K562 (cell line): ENCODE measurements around the gene SPATC1L. TPM values are rescaled to one million over a fixed set of nuclear protein-coding genes. Genes with fewer than 3 reads are reported as not detected.
A peak's percentile ranks its signal among the peaks of the same experiment; 100 is the strongest.

Experiments
- ATAC-seq: fragments of 200-7000 bp; cut with Tn5 transposase; 3 replicates; pipeline ENCODE4 v1.9.1; 2020; ENCODE audit warnings: moderate library complexity
- BruUV-seq: library from RNA; stranded (reverse); fragments of 400-500 nt; replicated peaks from 2 replicates; lab custom pipeline; 2021; lab: Mats Ljungman, UMichigan
- CTCF ChIA-PET: fragments of 300-600 bp; formaldehyde crosslinking; extraction: SDS; loops from one replicate; lab custom pipeline; 2021; ENCODE audit warnings: low intra/inter-chr PET ratio; lab: Yijun Ruan, JAX
- POLR2A ChIA-PET: fragments of 300-600, 350-650 bp; sonication (Branson Sonifier 250); formaldehyde crosslinking; extraction: SDS; loops from one replicate; lab custom pipeline; 2021; ENCODE audit warnings: antibody characterized with exemption, inconsistent platforms; lab: Yijun Ruan, JAX
- DNase-seq, 4 experiments: peaks; one replicate each; pipeline versions ENCODE4 v3.0.0 to v3.0.0-alpha.2; 2011 to 2018; ENCODE audit warnings: low spot score in 3 of 4, mixed read lengths in 3 of 4; ENCODE audit errors: extremely low read depth in 1 of 4
- FAIRE-seq: peaks from 2 replicates; lab custom pipeline; 2011; peaks lifted over from hg19 to GRCh38; lab: Jason Lieb, UNC
- H2AFZ ChIP-seq: 2 replicates; pipeline ENCODE4 v1.6.0; 2011; ENCODE audit warnings: low read depth, low read length, control low read depth, inconsistent platforms
- H3K27ac ChIP-seq: fragments of 200-600 bp; 3 replicates; pipeline ENCODE4 v1.8.0; 2011; ENCODE audit warnings: low read depth, mild to moderate bottlenecking, control low read depth, inconsistent platforms, low read length, moderate library complexity, mixed read lengths; ENCODE audit errors: extremely low read depth
- H3K27me3 ChIP-seq, 2 experiments: fragments of 300-600 bp in 1 of 2; 2 replicates in 1 of 2; 3 replicates in 1 of 2; pipeline versions ENCODE4 v1.6.0 to v1.8.0; 2011; ENCODE audit warnings: inconsistent platforms in 2 of 2, low read length in 2 of 2, mild to moderate bottlenecking in 1 of 2, mixed read lengths in 1 of 2, moderate library complexity in 1 of 2; ENCODE audit not compliant: control insufficient read depth in 2 of 2, insufficient read depth in 2 of 2
- H3K36me3 ChIP-seq: fragments of 300-600 bp; 3 replicates; pipeline ENCODE4 v1.8.0; 2011; ENCODE audit warnings: mild to moderate bottlenecking, low read length, inconsistent platforms; ENCODE audit not compliant: control insufficient read depth, insufficient read depth
- H3K4me1 ChIP-seq, 2 experiments: fragments of 200-600 bp in 1 of 2; replicated peaks in 1 of 2; 2 replicates in 1 of 2; 3 replicates in 1 of 2; pipeline versions ENCODE4 v1.5.1 to v1.8.0; 2011; ENCODE audit warnings: inconsistent platforms in 2 of 2, low read length in 2 of 2, mild to moderate bottlenecking in 1 of 2, mixed read lengths in 1 of 2, moderate library complexity in 1 of 2; ENCODE audit not compliant: control insufficient read depth in 2 of 2, insufficient read depth in 2 of 2
- H3K4me2 ChIP-seq: 2 replicates; pipeline ENCODE4 v1.6.1; 2011; ENCODE audit warnings: low read length, control low read depth, inconsistent platforms, mixed read lengths; ENCODE audit not compliant: insufficient read depth
- H3K4me3 ChIP-seq: fragments of 200-600 bp; sonication (generic), shearing (Covaris generic); 2 replicates; pipeline ENCODE4 v1.5.1; 2016; ENCODE audit warnings: control low read depth, inconsistent platforms
- H3K79me2 ChIP-seq: fragments of 200-600 bp; 3 replicates; pipeline ENCODE4 v1.8.0; 2011; ENCODE audit warnings: low read length, inconsistent platforms; ENCODE audit not compliant: control insufficient read depth, insufficient read depth
- H3K9ac ChIP-seq, 2 experiments: 2 replicates each; pipeline versions ENCODE4 v1.6.0 to v1.6.1; 2011; ENCODE audit warnings: low read depth in 2 of 2, low read length in 2 of 2, control low read depth in 1 of 2, inconsistent platforms in 1 of 2, mild to moderate bottlenecking in 1 of 2, mixed read lengths in 1 of 2; ENCODE audit not compliant: insufficient read depth in 1 of 2
- H3K9me1 ChIP-seq: one replicate; pipeline ENCODE4 v1.6.0; 2011; ENCODE audit warnings: inconsistent platforms, mild to moderate bottlenecking, low read length, moderate library complexity; ENCODE audit not compliant: control insufficient read depth, insufficient read depth
- H3K9me3 ChIP-seq: replicated peaks from 2 replicates; pipeline ENCODE4 v1.5.1; 2011; ENCODE audit warnings: low read depth, low read length, inconsistent platforms; ENCODE audit not compliant: control insufficient read depth, insufficient read depth
- H4K20me1 ChIP-seq: replicated peaks from 2 replicates; pipeline ENCODE4 v1.6.1; 2011; ENCODE audit warnings: low read length, inconsistent platforms, mixed read lengths; ENCODE audit not compliant: control insufficient read depth, insufficient read depth
- CREBBP ChIP-seq: IDR thresholded peaks from one replicate; pipeline ENCODE4 v1.6.1; 2012; ENCODE audit warnings: low read depth, mild to moderate bottlenecking, control low read depth, inconsistent platforms, low read length
- EGR1 ChIP-seq: fragments of 450-650 bp; conservative IDR thresholded peaks from 2 replicates; pipeline ENCODE4 v1.6.1; 2017; ENCODE audit warnings: mild to moderate bottlenecking
- HMGN3 ChIP-seq: IDR thresholded peaks from 2 replicates; pipeline ENCODE4 v1.6.1; 2011; ENCODE audit warnings: borderline replicate concordance, low read depth, mild to moderate bottlenecking, mixed read lengths, low read length; ENCODE audit not compliant: insufficient read length; ENCODE audit errors: extremely low read depth
- HNRNPL ChIP-seq: fragments of 200-400 bp; formaldehyde crosslinking; IDR thresholded peaks from 2 replicates; pipeline ENCODE4 v1.6.1; 2017; ENCODE audit warnings: low read depth, mild to moderate bottlenecking, low read length
- MAZ ChIP-seq, 2 experiments: fragments of 450-650 bp in 1 of 2; sonication (generic) in 1 of 2; formaldehyde crosslinking; IDR thresholded peaks in 1 of 2; conservative IDR thresholded peaks in 1 of 2; 2 replicates each; pipeline versions ENCODE4 v1.4.0 to v1.5.0; 2020; ENCODE audit warnings: mild to moderate bottlenecking in 1 of 2, missing genetic modification reagents in 1 of 2
- NR2C1 ChIP-seq, 2 experiments: fragments of 450-650 bp; IDR thresholded peaks; 2 replicates each; pipeline ENCODE4 v1.6.1; 2017; ENCODE audit warnings: mild to moderate bottlenecking in 2 of 2, antibody characterized with exemption in 1 of 2, inconsistent platforms in 1 of 2, missing compliant biosample characterization in 1 of 2, missing genetic modification characterization in 1 of 2
- ZBTB43 ChIP-seq: sonication (generic); formaldehyde crosslinking; IDR thresholded peaks from 2 replicates; pipeline ENCODE4 v1.8.0; 2023; ENCODE audit warnings: mild to moderate bottlenecking, missing genetic modification reagents
- ZBTB9 ChIP-seq: fragments of 450-650 bp; formaldehyde crosslinking; IDR thresholded peaks from 2 replicates; pipeline ENCODE4 v1.4.0; 2020; ENCODE audit warnings: mild to moderate bottlenecking, moderate library complexity
- WGBS: fragments of 100-300 bp; shearing (Covaris generic); methylation state at CpG from one replicate; pipeline ENCODE4 v1.1.6; 2016; ENCODE audit warnings: low coverage, mixed read lengths; ENCODE audit not compliant: insufficient coverage; ENCODE audit errors: missing lambda C conversion rate; 5-methylcytosine and 5-hydroxymethylcytosine counted together
- in situ Hi-C: fragments of 300-500 bp; cut with MboI; formaldehyde crosslinking; loops from 4 replicates; pipeline ENCODE4 v1.15.0; 2018; ENCODE audit warnings: inconsistent platforms, mixed read lengths
- intact Hi-C: fragments of 100-400 bp; cut with micrococcal nuclease; formaldehyde crosslinking; loops from 2 replicates; pipeline ENCODE4 v1.14.2; 2022
- polyA plus RNA-seq, 8 experiments: library from polyadenylated mRNA; depleted of rRNA in 4 of 8; stranded (reverse) in 5 of 8; unstranded in 3 of 8; fragments of >200 nt; fragmentation: Nextera tagmentation in 2 of 8; fragmentation: Illumina TruSeq in 1 of 8; extraction: Ambion mirVana in 2 of 8; extraction: Trizol in 1 of 8; gene quantifications; 2 replicates each; pipeline versions ENCODE4 v1.2.1 to v1.2.3, GENCODE V29; 2011 to 2014; ENCODE audit warnings: inconsistent platforms in 1 of 8, missing spikeins in 1 of 8
- total RNA-seq, 7 experiments: library from RNA; depleted of rRNA in 6 of 7; stranded (reverse); fragments of >200 nt in 6 of 7; fragmentation: Illumina TruSeq in 2 of 7; extraction: Trizol in 2 of 7; gene quantifications; 2 replicates each; pipeline versions ENCODE4 v1.2.1 to v1.2.3, GENCODE V29; 2011 to 2021; ENCODE audit warnings: low replicate concordance in 1 of 7
- TF ChIP-seq, protein P1 (sequence below), 2 experiments: IDR thresholded peaks; 2 replicates each; pipeline ENCODE4 v1.6.1; 2011; ENCODE audit warnings: borderline replicate concordance in 1 of 2, control low read depth in 1 of 2, low read depth in 1 of 2, low read length in 1 of 2, mild to moderate bottlenecking in 1 of 2, mixed read lengths in 1 of 2, moderate library complexity in 1 of 2; ENCODE audit not compliant: insufficient read depth in 1 of 2, insufficient read length in 1 of 2, poor library complexity in 1 of 2, severe bottlenecking in 1 of 2; ENCODE audit errors: extremely low read depth in 1 of 2
- TF ChIP-seq, protein P2 (sequence below): fragments of 250-450 bp; sonication (Bioruptor Pico); IDR thresholded peaks from 2 replicates; pipeline ENCODE4 v1.8.0; 2022; ENCODE audit warnings: moderate library complexity, mild to moderate bottlenecking, inconsistent platforms

Gene SPATC1L
- total and polyA plus RNA-seq, 9 of the 15 experiments (the other 6 are each of a cell fraction or from before 2014, with no cell fraction given) = 0.14 to 121 (median 34.0) TPM; not detected in 1

DNA sequence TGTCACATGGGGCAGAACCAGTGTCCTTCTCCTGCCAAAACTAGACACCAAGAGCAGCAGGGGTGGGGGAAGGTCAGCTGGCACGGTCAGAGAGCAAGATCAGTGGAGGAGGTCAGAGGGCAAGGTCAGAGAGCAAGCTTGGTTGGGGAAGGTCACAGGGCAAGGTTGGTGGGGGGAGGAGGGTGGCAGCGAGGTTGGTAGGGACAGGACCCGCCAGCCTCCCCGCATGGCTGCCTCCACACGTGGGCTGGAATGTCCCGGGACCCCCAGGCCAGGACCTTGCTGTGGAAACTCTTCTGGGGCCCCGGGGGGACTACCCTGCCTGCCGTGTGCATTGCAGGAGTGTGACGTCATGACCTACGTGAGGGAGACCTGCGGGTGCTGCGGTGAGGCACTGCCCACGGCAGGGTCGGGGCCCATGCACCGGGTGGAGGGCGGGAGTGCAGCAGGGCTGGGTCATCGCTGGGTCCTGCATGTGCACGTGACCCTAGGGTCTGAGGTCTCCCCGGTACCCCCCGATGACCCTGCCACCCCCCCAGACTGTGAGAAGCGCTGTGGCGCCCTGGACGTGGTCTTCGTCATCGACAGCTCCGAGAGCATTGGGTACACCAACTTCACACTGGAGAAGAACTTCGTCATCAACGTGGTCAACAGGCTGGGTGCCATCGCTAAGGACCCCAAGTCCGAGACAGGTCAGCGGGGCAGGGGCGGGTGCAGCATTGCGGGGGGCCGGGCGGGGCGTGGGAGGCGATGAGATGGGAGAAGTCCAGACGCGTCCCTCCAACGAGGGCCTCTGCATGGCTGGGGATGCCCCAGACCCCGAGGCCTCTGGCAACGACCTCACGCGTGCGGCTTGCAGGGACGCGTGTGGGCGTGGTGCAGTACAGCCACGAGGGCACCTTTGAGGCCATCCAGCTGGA lies 59.1 kb downstream of the SPATC1L start (continued):
- TF ChIP-seq NR2C1 (IDR thresholded peaks at IDR 0.05) (peak; percentile 69), NR2C1 (tag; IDR thresholded peaks at IDR 0.05) (peak; percentile 75), HMGN3 (peak; percentile 3)
- TF ChIP-seq, all 486 proteins: peak for 11

DNA sequence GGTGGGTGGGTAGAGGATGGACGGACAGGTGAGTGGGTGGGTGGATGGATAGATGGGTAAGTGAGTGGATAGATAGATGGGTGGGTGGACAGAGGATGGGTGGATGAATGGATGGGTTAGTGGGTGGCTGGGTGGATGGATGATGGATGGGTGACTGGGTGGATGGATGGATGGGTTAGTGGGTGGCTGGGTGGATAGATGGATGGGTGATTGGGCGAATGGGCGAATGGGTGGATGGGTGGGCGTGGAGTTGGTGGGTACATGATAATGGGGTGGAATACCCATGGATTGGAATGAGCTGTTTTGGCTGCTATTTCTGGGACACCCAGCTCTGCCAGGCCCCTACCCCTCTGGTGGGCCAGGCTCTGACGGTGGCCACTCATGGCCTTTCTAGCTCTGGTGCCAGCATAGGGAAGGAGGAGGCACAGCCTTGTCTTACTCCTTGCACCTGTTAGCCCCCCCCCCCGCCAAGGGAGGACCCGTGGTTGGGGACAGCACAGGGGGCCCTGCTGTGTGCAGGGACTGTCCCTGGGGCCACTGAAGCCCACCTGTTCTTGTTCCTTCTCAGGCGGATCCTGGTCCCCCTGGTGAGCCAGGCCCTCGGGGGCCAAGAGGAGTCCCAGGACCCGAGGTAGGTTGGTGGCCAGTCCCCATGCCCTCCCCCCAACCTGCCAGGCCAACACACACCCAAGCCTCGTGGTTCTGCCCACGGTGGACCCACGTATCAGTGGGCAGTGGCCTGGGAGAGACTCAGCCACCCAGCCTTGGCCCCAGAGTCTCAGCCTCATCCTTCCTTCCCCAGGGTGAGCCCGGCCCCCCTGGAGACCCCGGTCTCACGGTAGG lies 60.0 kb downstream of the SPATC1L start:
- in situ Hi-C loops (no loop called here), intact Hi-C loops (no loop called here)
- no peaks in the 10 kb centered on the region for H3K36me3 ChIP-seq
- H3K27ac ChIP-seq = no peak overlapping the region
- H3K4me2 ChIP-seq = no peak overlapping the region
- H3K4me1 ChIP-seq = peaks cover 0 to 78% of the 10 kb centered on the region in 2 experiments; a peak in 2 of 5 replicates
- H3K27me3 ChIP-seq = peaks cover 31 to 67% of the 10 kb centered on the region in 2 experiments; a peak in 4 of 5 replicates
- peaks cover 7% of the 10 kb centered on the region; the same call in 1 of the 2 replicates for H4K20me1 ChIP-seq
- POLR2A ChIA-PET = no interaction called here
- BruUV-seq = no TSS peak
- DNase-seq = no peak
- no peak overlapping the region for H3K9ac ChIP-seq
- no peak overlapping the region for H3K4me3 ChIP-seq
- H3K9me3 ChIP-seq = no peaks in the 10 kb centered on the region
- FAIRE-seq = no peak
- H3K79me2 ChIP-seq = no peaks in the 10 kb centered on the region
- CTCF ChIA-PET = no interaction called here
- no peak overlapping the region for H2AFZ ChIP-seq
- no peak for ATAC-seq
- TF ChIP-seq ZBTB43 (CRISPR knock-in tag) = no peak
- no peak for TF ChIP-seq ZBTB9 (CRISPR knock-in tag)
- peak; percentile 26 for TF ChIP-seq CREBBP
- peak; percentile 5 for TF ChIP-seq HMGN3
- peak; percentile 18; the same call in 1 of the 2 replicates for TF ChIP-seq EGR1
- no peak for TF ChIP-seq HNRNPL
- TF ChIP-seq, protein P1, sequence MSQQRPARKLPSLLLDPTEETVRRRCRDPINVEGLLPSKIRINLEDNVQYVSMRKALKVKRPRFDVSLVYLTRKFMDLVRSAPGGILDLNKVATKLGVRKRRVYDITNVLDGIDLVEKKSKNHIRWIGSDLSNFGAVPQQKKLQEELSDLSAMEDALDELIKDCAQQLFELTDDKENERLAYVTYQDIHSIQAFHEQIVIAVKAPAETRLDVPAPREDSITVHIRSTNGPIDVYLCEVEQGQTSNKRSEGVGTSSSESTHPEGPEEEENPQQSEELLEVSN (IDR thresholded peaks at IDR 0.05; ENCODE audit: borderline replicate concordance in 1 of 2, extremely low read depth in 1 of 2, insufficient read depth in 1 of 2, insufficient read length in 1 of 2, low read depth in 1 of 2, low read length in 1 of 2, poor library complexity in 1 of 2, severe bottlenecking in 1 of 2) = no peak
- TF ChIP-seq, protein P2, sequence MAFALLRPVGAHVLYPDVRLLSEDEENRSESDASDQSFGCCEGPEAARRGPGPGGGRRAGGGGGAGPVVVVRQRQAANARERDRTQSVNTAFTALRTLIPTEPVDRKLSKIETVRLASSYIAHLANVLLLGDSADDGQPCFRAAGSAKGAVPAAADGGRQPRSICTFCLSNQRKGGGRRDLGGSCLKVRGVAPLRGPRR (CRISPR knock-in tag) = no peak
- no peak for TF ChIP-seq MAZ (CRISPR knock-in tag; conservative IDR thresholded peaks at IDR 0.05 in 1 of 2, IDR thresholded peaks at IDR 0.05 in 1 of 2)
- 4% methylated on average over 16 of the region's 16 CpGs for WGBS
- H3K9me1 ChIP-seq = no peaks in the 10 kb centered on the region
